ENCODE measurements around the gene TMC4. TPM values are rescaled to one million over a fixed set of nuclear protein-coding genes. Genes with fewer than 3 reads are reported as not detected.
"Not testable (repeated sequence)": the region's sequence is repeated elsewhere in the genome, so short reads cannot be mapped to it uniquely, and the experiment has no call there.

The TMC4 gene, protein sequence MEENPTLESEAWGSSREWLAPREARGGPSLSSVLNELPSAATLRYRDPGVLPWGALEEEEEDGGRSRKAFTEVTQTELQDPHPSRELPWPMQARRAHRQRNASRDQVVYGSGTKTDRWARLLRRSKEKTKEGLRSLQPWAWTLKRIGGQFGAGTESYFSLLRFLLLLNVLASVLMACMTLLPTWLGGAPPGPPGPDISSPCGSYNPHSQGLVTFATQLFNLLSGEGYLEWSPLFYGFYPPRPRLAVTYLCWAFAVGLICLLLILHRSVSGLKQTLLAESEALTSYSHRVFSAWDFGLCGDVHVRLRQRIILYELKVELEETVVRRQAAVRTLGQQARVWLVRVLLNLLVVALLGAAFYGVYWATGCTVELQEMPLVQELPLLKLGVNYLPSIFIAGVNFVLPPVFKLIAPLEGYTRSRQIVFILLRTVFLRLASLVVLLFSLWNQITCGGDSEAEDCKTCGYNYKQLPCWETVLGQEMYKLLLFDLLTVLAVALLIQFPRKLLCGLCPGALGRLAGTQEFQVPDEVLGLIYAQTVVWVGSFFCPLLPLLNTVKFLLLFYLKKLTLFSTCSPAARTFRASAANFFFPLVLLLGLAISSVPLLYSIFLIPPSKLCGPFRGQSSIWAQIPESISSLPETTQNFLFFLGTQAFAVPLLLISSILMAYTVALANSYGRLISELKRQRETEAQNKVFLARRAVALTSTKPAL
- total RNA-seq = under 1 TPM; 0.31 to 0.43 TPM
- polyA plus RNA-seq (ENCODE audit: insufficient read depth, low read depth, low replicate concordance) = 4.1 TPM
- long read RNA-seq, donor 1, partial matches to known transcripts = 0 of 2 reads
- long read RNA-seq, donor 1, other reads (novel, unspliced or antisense) = 0 of 2 reads
- long read RNA-seq, donor 2 = 0 reads

- H3K4me3 ChIP-seq = no peak within 1 kb of the TSS
- H3K9me3 ChIP-seq = no peaks in the 10 kb centered on the region
- H3K36me3 ChIP-seq (ENCODE audit: low read depth, missing control alignments) = no peaks in the 10 kb centered on the region
- peaks cover 6% of the 10 kb centered on the region for H3K4me1 ChIP-seq
- intact Hi-C loops (cut with DNase I; ENCODE audit: low total_unique reads) = no loop called here
- DNase-seq = no peak
- 29 to 34% methylated on average over 3 to 13 of the region's 13 CpGs for WGBS, 2 donors
- TF ChIP-seq CTCF (IDR thresholded peaks at IDR 0.05) (no peak), POLR2A (IDR thresholded peaks at IDR 0.05) (no peak)
- no peaks in the 10 kb centered on the region for H3K27me3 ChIP-seq
- no peak within 1 kb of the TSS for H3K27ac ChIP-seq
Measured at GRCh38 chr19:54172471-54173358, at the start of gene TMC4. Gene TMC4 (minus strand): TSS chr19:54173160. CDS start chr19:54173117, 43 bp downstream.

DNA sequence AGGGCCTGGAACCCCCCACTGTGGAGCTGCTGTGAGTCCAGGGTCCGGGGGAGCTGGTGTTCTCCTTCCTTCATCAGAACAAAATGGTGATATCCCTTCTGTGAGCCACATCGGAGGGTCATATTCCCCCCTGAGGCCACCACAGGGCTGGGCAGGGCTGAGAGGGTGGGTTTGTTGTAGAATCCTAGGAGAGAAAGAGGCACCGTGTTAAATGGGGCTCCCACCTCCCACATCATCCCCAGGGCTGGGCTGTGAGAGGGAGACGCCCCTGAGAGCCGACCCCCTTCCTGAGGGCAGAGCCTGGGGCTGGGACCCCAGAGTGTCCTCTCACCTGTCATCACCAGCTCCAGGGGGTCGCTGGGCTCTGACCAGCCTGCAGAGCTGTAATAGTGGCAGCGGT is 49.0 kb upstream of the TMC4 start:
- H3K27me3 ChIP-seq; H3K4me1 ChIP-seq; DNase-seq; H3K4me3 ChIP-seq; H3K27ac ChIP-seq; intact Hi-C loops (cut with DNase I; ENCODE audit: low total_unique reads); H3K9me3 ChIP-seq; H3K36me3 ChIP-seq (ENCODE audit: low read depth, missing control alignments): not testable (repeated sequence)
- 82 to 84% methylated on average over 5 to 6 of the region's 7 CpGs for WGBS, 2 donors

DNA sequence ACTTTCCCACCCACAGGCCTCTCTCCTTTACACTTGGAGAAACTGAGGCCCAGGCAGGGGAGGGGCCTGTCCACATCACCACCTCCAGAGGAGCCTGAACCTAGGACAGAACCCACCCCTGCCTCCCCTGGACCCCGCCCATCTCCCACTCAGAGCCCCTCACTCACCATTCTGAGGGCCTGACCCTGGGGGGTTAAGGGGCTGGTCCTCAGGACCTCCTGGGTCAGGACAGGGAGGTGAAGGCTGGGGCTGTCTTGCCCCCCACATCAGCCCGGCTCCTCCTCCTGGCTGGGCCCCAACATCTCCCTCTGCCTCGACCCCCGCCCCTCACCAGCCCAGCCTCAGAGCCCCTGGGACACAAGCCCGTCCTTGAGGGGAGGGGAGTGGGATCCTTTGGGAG is 46.7 kb upstream of the TMC4 start:
- H3K4me1 ChIP-seq; H3K9me3 ChIP-seq; H3K4me3 ChIP-seq; H3K36me3 ChIP-seq (ENCODE audit: low read depth, missing control alignments); H3K27ac ChIP-seq; DNase-seq; intact Hi-C loops (cut with DNase I; ENCODE audit: low total_unique reads); H3K27me3 ChIP-seq: not testable (repeated sequence)
- WGBS, 2 donors = 70% methylated on average over 4 of the region's 5 CpGs; no CpG with 5 or more reads in 1 of the 2 donors

- no peak for DNase-seq
- Histone ChIP-seq H3K27ac (no peak overlapping the region), H3K9me3 (no peaks in the 10 kb centered on the region), H3K36me3 (ENCODE audit: low read depth, missing control alignments) (no peaks in the 10 kb centered on the region), H3K4me1 (no peaks in the 10 kb centered on the region), H3K27me3 (no peaks in the 10 kb centered on the region), H3K4me3 (no peak overlapping the region)
- TF ChIP-seq CTCF (IDR thresholded peaks at IDR 0.05) = no peak
- TF ChIP-seq POLR2A (IDR thresholded peaks at IDR 0.05) = no peak
- 80 to 87% methylated on average over 14 to 27 of the region's 27 CpGs for WGBS, 2 donors
- intact Hi-C loops (cut with DNase I; ENCODE audit: low total_unique reads) = no loop called here
Measured at GRCh38 chr19:54218960-54219661, 46.2 kb upstream of the TMC4 start.

GRCh38 chr19:54218259-54218658 is 45.3 kb upstream of the TMC4 start:
- no peak overlapping the region for H3K4me3 ChIP-seq
- DNase-seq = no peak
- intact Hi-C loops (cut with DNase I; ENCODE audit: low total_unique reads) = no loop called here
- no peaks in the 10 kb centered on the region for H3K9me3 ChIP-seq
- no peaks in the 10 kb centered on the region for H3K4me1 ChIP-seq
- TF ChIP-seq POLR2A (IDR thresholded peaks at IDR 0.05) = no peak
- no peak for TF ChIP-seq CTCF (IDR thresholded peaks at IDR 0.05)
- H3K27me3 ChIP-seq = no peaks in the 10 kb centered on the region
- WGBS, 2 donors = 61 to 68% methylated on average over 6 to 8 of the region's 8 CpGs
- H3K36me3 ChIP-seq (ENCODE audit: low read depth, missing control alignments) = no peaks in the 10 kb centered on the region
- no peak overlapping the region for H3K27ac ChIP-seq

- H3K9me3 ChIP-seq; DNase-seq; H3K4me3 ChIP-seq; H3K36me3 ChIP-seq (ENCODE audit: low read depth, missing control alignments); H3K4me1 ChIP-seq; intact Hi-C loops (cut with DNase I; ENCODE audit: low total_unique reads); H3K27me3 ChIP-seq; H3K27ac ChIP-seq: not testable (repeated sequence)
- 69 to 70% methylated on average over 11 to 17 of the region's 20 CpGs for WGBS, 2 donors
Measured at GRCh38 chr19:54217517-54218247, 44.7 kb upstream of the TMC4 start.

All from testis (tissue), 5 donors.